Keratinocyte (primary cell): ENCODE measurements around the gene DDB1. TPM values are rescaled to one million over a fixed set of nuclear protein-coding genes. Genes with fewer than 3 reads are reported as not detected.

Source experiments
- DNase-seq: peaks from one replicate; pipeline ENCODE4 v3.0.0-alpha.2; 2011; ENCODE audit warnings: low read depth, missing footprints, low spot score
- FAIRE-seq: peaks from 2 replicates; lab custom pipeline; 2011; peaks lifted over from hg19 to GRCh38; lab: Jason Lieb, UNC
- H2AFZ ChIP-seq: 2 replicates; pipeline ENCODE4 v1.6.0; 2012; ENCODE audit warnings: low read length, control low read depth, inconsistent platforms; ENCODE audit not compliant: control insufficient read depth
- H3K27ac ChIP-seq: 2 replicates; pipeline ENCODE4 v1.5.1; 2011; ENCODE audit warnings: low read length; ENCODE audit not compliant: control insufficient read depth, insufficient read depth
- H3K27me3 ChIP-seq: 3 replicates; pipeline ENCODE4 v1.6.0; 2011; ENCODE audit warnings: low read length; ENCODE audit not compliant: control insufficient read depth, insufficient read depth; ENCODE audit errors: extremely low read depth
- H3K36me3 ChIP-seq, 2 experiments: 2 replicates in 1 of 2; 3 replicates in 1 of 2; pipeline ENCODE4 v1.5.1; 2011; ENCODE audit warnings: low read length in 2 of 2, mild to moderate bottlenecking in 1 of 2; ENCODE audit not compliant: control insufficient read depth in 2 of 2, insufficient read depth in 2 of 2; ENCODE audit errors: extremely low read depth in 1 of 2
- H3K4me1 ChIP-seq: 3 replicates; pipeline ENCODE4 v1.5.1; 2011; ENCODE audit warnings: low read length; ENCODE audit not compliant: control insufficient read depth, insufficient read depth; ENCODE audit errors: extremely low read depth
- H3K4me2 ChIP-seq: 3 replicates; pipeline ENCODE4 v1.6.0; 2011; ENCODE audit warnings: low read depth, low read length; ENCODE audit not compliant: control insufficient read depth, insufficient read depth; ENCODE audit errors: extremely low read depth
- H3K4me3 ChIP-seq, 3 experiments: fragments of 200-600 bp in 1 of 3; sonication (generic) in 1 of 3; 2 replicates in 2 of 3; 3 replicates in 1 of 3; pipeline ENCODE4 v1.5.1; 2011 to 2016; ENCODE audit warnings: low read length in 3 of 3, mild to moderate bottlenecking in 3 of 3, control low read depth in 2 of 3, inconsistent platforms in 1 of 3, low read depth in 1 of 3, mixed read lengths in 1 of 3, mixed run types in 1 of 3, moderate library complexity in 1 of 3; ENCODE audit not compliant: control insufficient read depth in 2 of 3, insufficient read depth in 2 of 3; ENCODE audit errors: extremely low read depth in 1 of 3
- H3K79me2 ChIP-seq: 2 replicates; pipeline ENCODE4 v1.6.0; 2012; ENCODE audit warnings: low read length; ENCODE audit not compliant: control insufficient read depth, insufficient read depth
- H3K9ac ChIP-seq: 3 replicates; pipeline ENCODE4 v1.6.0; 2011; ENCODE audit warnings: low read length; ENCODE audit not compliant: control insufficient read depth, insufficient read depth; ENCODE audit errors: extremely low read depth
- H3K9me1 ChIP-seq: 3 replicates; pipeline ENCODE4 v1.6.0; 2011; ENCODE audit warnings: low read length; ENCODE audit not compliant: control insufficient read depth, insufficient read depth; ENCODE audit errors: extremely low read depth
- H3K9me3 ChIP-seq: 2 replicates; pipeline ENCODE4 v1.5.1; 2012; ENCODE audit warnings: low read depth, low read length; ENCODE audit not compliant: control insufficient read depth
- H4K20me1 ChIP-seq: 3 replicates; pipeline ENCODE4 v1.6.0; 2011; ENCODE audit warnings: low read length; ENCODE audit not compliant: control insufficient read depth, insufficient read depth; ENCODE audit errors: extremely low read depth
- CTCF ChIP-seq, 3 experiments: IDR thresholded peaks in 1 of 3; conservative IDR thresholded peaks in 1 of 3; optimal IDR thresholded peaks in 1 of 3; 2 replicates in 2 of 3; 3 replicates in 1 of 3; pipeline versions ENCODE3 to v1.5.1; 2011; ENCODE audit warnings: low read length in 3 of 3, mild to moderate bottlenecking in 3 of 3, moderate library complexity in 2 of 3, control low read depth in 1 of 3, inconsistent platforms in 1 of 3; ENCODE audit not compliant: insufficient read depth in 2 of 3; ENCODE audit errors: extremely low read depth in 1 of 3
- EZH2 ChIP-seq: IDR thresholded peaks from one replicate; pipeline ENCODE4 v1.6.1; 2012; ENCODE audit warnings: inconsistent platforms, mild to moderate bottlenecking, low read length, moderate library complexity
- dilution Hi-C: fragments of 300-500 bp; cut with MboI; formaldehyde crosslinking; loops from one replicate; pipeline ENCODE4 v1.7.0; 2020; ENCODE audit warnings: low sequenced_read_pairs; ENCODE audit not compliant: extremely low pct_ligation_motif_present
- polyA plus RNA-seq, 5 experiments: library from polyadenylated mRNA; depleted of rRNA in 3 of 5; stranded (reverse) in 3 of 5; stranded (forward) in 1 of 5; unstranded in 1 of 5; fragments of >200 nt; gene quantifications; 1 replicate in 1 of 5; 2 replicates in 3 of 5; 3 replicates in 1 of 5; pipeline versions ENCODE4 v1.2.1 to v1.2.3, GENCODE V29; 2011 to 2012; ENCODE audit warnings: missing spikeins in 2 of 5, low read depth in 1 of 5, low replicate concordance in 1 of 5

DDB1 gene
- polyA plus RNA-seq, 1 donor (not counting 4 experiments of a cell fraction or from before 2014, with no cell fraction given), result 187 TPM

DNA sequence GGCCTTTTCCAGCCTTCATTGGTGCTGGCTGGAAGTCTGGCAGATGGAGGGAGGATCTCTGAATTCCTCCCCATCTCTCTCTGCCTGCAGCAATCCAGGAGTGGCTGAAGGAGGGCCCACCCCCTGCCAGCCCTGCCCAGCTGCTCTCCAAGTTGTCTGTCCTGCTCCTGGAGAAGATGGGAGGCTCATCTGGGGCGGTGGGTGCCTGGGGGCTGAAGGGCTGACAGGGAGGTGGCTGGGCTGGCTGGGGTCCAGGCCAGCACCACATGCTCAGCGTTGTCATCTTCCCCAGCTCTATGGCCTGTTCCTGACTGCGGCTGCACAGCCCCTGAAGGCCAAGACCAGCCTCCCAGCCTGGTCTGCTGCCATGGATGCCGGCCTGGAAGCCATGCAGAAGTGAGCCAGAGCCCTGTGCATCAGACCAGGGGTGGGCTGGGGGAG is 12.3 kb upstream of the DDB1 start:
- H3K9ac ChIP-seq, result no peak overlapping the region
- FAIRE-seq (no peak), DNase-seq (no peak)
- H3K36me3 ChIP-seq, result peaks cover 19% of the 10 kb centered on the region in 2 experiments
- H2AFZ ChIP-seq, result no peak overlapping the region
- no peak overlapping the region for H3K4me3 ChIP-seq
- H3K27me3 ChIP-seq, result no peaks in the 10 kb centered on the region
- H3K9me3 ChIP-seq, result no peaks in the 10 kb centered on the region
- H3K4me1 ChIP-seq, result peaks cover 5% of the 10 kb centered on the region
- H3K79me2 ChIP-seq, result no peaks in the 10 kb centered on the region
- dilution Hi-C loops, result no loop called here
- no peak overlapping the region for H3K27ac ChIP-seq
- TF ChIP-seq EZH2 (no peak), CTCF (optimal IDR thresholded peaks at IDR 0.05 in 1 of 3, IDR thresholded peaks at IDR 0.05 in 1 of 3, conservative IDR thresholded peaks at IDR 0.05 in 1 of 3; ENCODE audit: extremely low read depth in 1 of 3, insufficient read depth in 2 of 3, low read length in 3 of 3) (no peak)
- no peaks in the 10 kb centered on the region for H4K20me1 ChIP-seq
- peaks cover 2% of the 10 kb centered on the region for H3K9me1 ChIP-seq
- H3K4me2 ChIP-seq, result no peak overlapping the region

DNA sequence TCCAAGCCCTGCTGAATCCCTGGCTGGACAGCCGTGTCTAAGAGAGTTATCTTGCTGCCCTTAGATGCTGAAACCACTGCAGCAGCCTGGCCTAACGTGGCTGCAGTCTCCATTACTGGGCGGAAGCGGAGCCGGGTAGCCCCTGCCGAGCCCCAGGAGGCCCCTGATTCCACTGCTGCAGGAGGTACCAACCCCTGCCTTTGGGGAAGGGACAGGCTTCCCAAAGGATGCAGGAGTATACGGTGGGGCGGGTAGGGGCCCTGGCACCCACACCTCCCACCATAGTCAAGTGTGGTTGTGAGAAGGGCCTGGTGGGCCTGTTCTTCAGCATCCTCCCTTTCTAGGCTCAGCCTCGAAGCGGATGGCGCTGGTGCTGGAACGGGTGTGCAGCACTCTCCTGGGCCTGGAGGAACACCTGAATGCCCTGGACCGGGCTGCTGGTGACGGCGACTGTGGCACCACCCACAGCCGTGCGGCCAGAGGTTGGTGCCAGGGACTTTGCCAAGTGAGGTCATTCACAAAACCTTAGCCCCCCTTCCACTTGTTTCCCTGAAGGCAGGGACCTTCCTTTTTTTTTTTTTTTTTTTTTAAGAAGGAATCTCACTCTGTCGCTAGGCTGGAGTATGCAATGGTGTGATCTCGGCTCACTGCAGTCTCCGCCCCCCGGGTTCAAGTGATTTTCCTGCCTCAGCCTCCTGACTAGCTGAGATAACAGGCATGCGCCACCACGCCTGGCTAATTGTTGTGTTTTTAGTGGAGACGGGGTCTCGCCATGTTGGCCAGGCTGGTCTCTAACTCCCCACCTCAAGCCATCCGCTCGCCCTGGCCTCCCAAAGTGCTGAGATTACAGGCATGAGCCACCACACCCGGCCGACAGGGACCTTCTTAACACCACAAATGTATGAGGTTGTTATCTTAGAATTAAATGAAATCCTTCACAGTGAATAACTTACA is 11.2 kb upstream of the DDB1 start:
- H3K9me1 ChIP-seq, result no peaks in the 10 kb centered on the region
- no peaks in the 10 kb centered on the region for H3K79me2 ChIP-seq
- peaks cover 5% of the 10 kb centered on the region for H3K4me1 ChIP-seq
- H3K4me2 ChIP-seq, result no peak overlapping the region
- H3K4me3 ChIP-seq, result no peak overlapping the region
- no peak overlapping the region for H2AFZ ChIP-seq
- TF ChIP-seq EZH2 (no peak), CTCF (optimal IDR thresholded peaks at IDR 0.05 in 1 of 3, IDR thresholded peaks at IDR 0.05 in 1 of 3, conservative IDR thresholded peaks at IDR 0.05 in 1 of 3; ENCODE audit: extremely low read depth in 1 of 3, insufficient read depth in 2 of 3, low read length in 3 of 3) (no peak)
- DNase-seq, result no peak
- H3K27me3 ChIP-seq, result no peaks in the 10 kb centered on the region
- dilution Hi-C loops, result no loop called here
- no peak overlapping the region for H3K9ac ChIP-seq
- no peak overlapping the region for H3K27ac ChIP-seq
- H3K9me3 ChIP-seq, result no peaks in the 10 kb centered on the region
- H3K36me3 ChIP-seq, result peaks cover 15 to 17% of the 10 kb centered on the region in 2 experiments
- H4K20me1 ChIP-seq, result no peaks in the 10 kb centered on the region
- no peak for FAIRE-seq
